ENCODE data around the gene PAGR1. TPM values are rescaled to one million over a fixed set of nuclear protein-coding genes. Genes with fewer than 3 reads are reported as not detected.

The PAGR1 gene
- total and polyA plus RNA-seq, 4 donors: 7.3 to 18.7 (median 14.0) TPM

GRCh38 chr16:29857133-29857760, 41.3 kb downstream of the PAGR1 start:
- WGBS: 92% methylated on average over 7 of the region's 7 CpGs
- peaks cover 7 to 32% (median 20%) of the 10 kb centered on the region in 4 donors for H3K4me1 ChIP-seq (ENCODE audit: control insufficient read depth in 4 of 4, insufficient read depth in 4 of 4, low read length in 3 of 4)
- peaks cover 0 to 19% (median 8%) of the 10 kb centered on the region in 4 donors for H3K36me3 ChIP-seq (ENCODE audit: control insufficient read depth in 4 of 4, insufficient read depth in 3 of 4, low read depth in 1 of 4, low read length in 3 of 4)
- no peak overlapping the region for H3K9ac ChIP-seq (ENCODE audit: low read depth in 1 of 2, low read length in 2 of 2)
- H3K27ac ChIP-seq (ENCODE audit: low read depth in 1 of 2, low read length in 2 of 2): no peak overlapping the region
- no peak for TF ChIP-seq SP1 (IDR thresholded peaks at IDR 0.05)
- TF ChIP-seq, protein P1, sequence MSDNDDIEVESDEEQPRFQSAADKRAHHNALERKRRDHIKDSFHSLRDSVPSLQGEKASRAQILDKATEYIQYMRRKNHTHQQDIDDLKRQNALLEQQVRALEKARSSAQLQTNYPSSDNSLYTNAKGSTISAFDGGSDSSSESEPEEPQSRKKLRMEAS (IDR thresholded peaks at IDR 0.05): no peak
- TF ChIP-seq FOXA2 (IDR thresholded peaks at IDR 0.05): no peak
- no peak for TF ChIP-seq ZBTB33 (IDR thresholded peaks at IDR 0.05)
- no peak for TF ChIP-seq TAF1 (conservative IDR thresholded peaks at IDR 0.05)
- no peak for TF ChIP-seq YY1 (IDR thresholded peaks at IDR 0.05)
- TF ChIP-seq, protein P2, sequence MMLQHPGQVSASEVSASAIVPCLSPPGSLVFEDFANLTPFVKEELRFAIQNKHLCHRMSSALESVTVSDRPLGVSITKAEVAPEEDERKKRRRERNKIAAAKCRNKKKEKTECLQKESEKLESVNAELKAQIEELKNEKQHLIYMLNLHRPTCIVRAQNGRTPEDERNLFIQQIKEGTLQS (IDR thresholded peaks at IDR 0.05): no peak
- TF ChIP-seq NR2F2 (IDR thresholded peaks at IDR 0.05): no peak
- no peak for TF ChIP-seq GABPA (IDR thresholded peaks at IDR 0.05 in 1 of 2, conservative IDR thresholded peaks at IDR 0.05 in 1 of 2)
- TF ChIP-seq RAD21 (IDR thresholded peaks at IDR 0.05): no peak
- TF ChIP-seq EGR1 (IDR thresholded peaks at IDR 0.05; ENCODE audit: low read depth in 2 of 2): no peak
- TF ChIP-seq RXRA (IDR thresholded peaks at IDR 0.05): no peak
- no peak for TF ChIP-seq FOXA1 (IDR thresholded peaks at IDR 0.05)
- TF ChIP-seq CTCF (IDR thresholded peaks at IDR 0.05; ENCODE audit: low read depth, low read length, missing input control): no peak
- no peak for TF ChIP-seq JUND (IDR thresholded peaks at IDR 0.05)
- TF ChIP-seq HNF4G (IDR thresholded peaks at IDR 0.05): no peak
- TF ChIP-seq REST (IDR thresholded peaks at IDR 0.05): no peak
- TF ChIP-seq HNF4A (conservative IDR thresholded peaks at IDR 0.05): no peak
- H3K4me3 ChIP-seq (ENCODE audit: low read depth in 1 of 3, low read length in 3 of 3): no peak overlapping the region
- DNase-seq (ENCODE audit: low spot score): no peak
- H3K9me3 ChIP-seq (ENCODE audit: control insufficient read depth in 4 of 4, low read length in 3 of 4): no peaks in the 10 kb centered on the region
- H3K27me3 ChIP-seq (ENCODE audit: control insufficient read depth in 4 of 4, insufficient read depth in 4 of 4, low read length in 3 of 4): no peaks in the 10 kb centered on the region

Measured in liver (tissue), 9 donors.